CD14-positive monocyte (primary cell): ENCODE data around the gene RBP7. TPM values are rescaled to one million over a fixed set of nuclear protein-coding genes. Genes with fewer than 3 reads are reported as not detected.

Source experiments
- DNase-seq, 3 donors: peaks; one replicate each; pipeline ENCODE4 v3.0.0-alpha.2; 2011 to 2022
- H2AFZ ChIP-seq: 2 replicates; pipeline ENCODE4 v1.6.0; 2012; ENCODE audit warnings: mild to moderate bottlenecking, low read depth, low read length, inconsistent platforms; ENCODE audit not compliant: insufficient read depth, poor library complexity, severe bottlenecking
- H3K27ac ChIP-seq, 2 donors: 1 replicate in 1 of 2; 2 replicates in 1 of 2; pipeline ENCODE4 v1.5.1; 2012 to 2013; ENCODE audit warnings: low read length in 2 of 2, control low read depth in 1 of 2, inconsistent platforms in 1 of 2, low read depth in 1 of 2, mild to moderate bottlenecking in 1 of 2
- H3K27me3 ChIP-seq, 2 donors: one replicate each; pipeline versions ENCODE4 v1.6.0 to v1.6.1; 2011 to 2013; ENCODE audit warnings: low read length in 2 of 2; ENCODE audit not compliant: control insufficient read depth in 2 of 2, insufficient read depth in 2 of 2
- H3K36me3 ChIP-seq, 2 donors: replicated peaks in 1 of 2; 1 replicate in 1 of 2; 2 replicates in 1 of 2; pipeline versions ENCODE4 v1.5.1 to v1.6.1; 2012 to 2013; ENCODE audit warnings: low read length in 2 of 2, control low read depth in 1 of 2, inconsistent platforms in 1 of 2, mild to moderate bottlenecking in 1 of 2; ENCODE audit not compliant: insufficient read depth in 2 of 2, control insufficient read depth in 1 of 2
- H3K4me1 ChIP-seq, 2 donors: 1 replicate in 1 of 2; 2 replicates in 1 of 2; pipeline versions ENCODE4 v1.5.1 to v1.6.1; 2012 to 2013; ENCODE audit warnings: low read length in 2 of 2, control low read depth in 1 of 2, inconsistent platforms in 1 of 2, mild to moderate bottlenecking in 1 of 2, moderate library complexity in 1 of 2; ENCODE audit not compliant: insufficient read depth in 2 of 2, control insufficient read depth in 1 of 2
- H3K4me2 ChIP-seq: replicated peaks from 2 replicates; pipeline ENCODE3; 2012; ENCODE audit warnings: low read length, moderate library complexity, mild to moderate bottlenecking; ENCODE audit not compliant: poor library complexity, severe bottlenecking; ENCODE audit errors: extremely low read depth
- H3K4me3 ChIP-seq, 3 experiments: fragments of 200-600 bp in 1 of 3; sonication (generic) in 1 of 3; replicated peaks in 1 of 3; 1 replicate in 2 of 3; 2 replicates in 1 of 3; pipeline ENCODE4 v1.5.1; 2011 to 2013; ENCODE audit warnings: low read length in 3 of 3, mild to moderate bottlenecking in 3 of 3, control low read depth in 2 of 3, low read depth in 2 of 3, inconsistent platforms in 1 of 3, moderate library complexity in 1 of 3
- H3K79me2 ChIP-seq: 2 replicates; pipeline ENCODE4 v1.6.0; 2012; ENCODE audit warnings: mild to moderate bottlenecking, control low read depth, inconsistent platforms, low read length, moderate library complexity; ENCODE audit not compliant: insufficient read depth
- H3K9ac ChIP-seq: 2 replicates; pipeline ENCODE4 v1.6.0; 2017; ENCODE audit warnings: low read length, mild to moderate bottlenecking; ENCODE audit not compliant: insufficient read depth, poor library complexity, severe bottlenecking
- H3K9me3 ChIP-seq, 2 donors: replicated peaks in 1 of 2; 1 replicate in 1 of 2; 2 replicates in 1 of 2; pipeline versions ENCODE4 v1.5.1 to v1.6.1; 2012 to 2013; ENCODE audit warnings: low read length in 2 of 2, control low read depth in 1 of 2; ENCODE audit not compliant: control insufficient read depth in 1 of 2, insufficient read depth in 1 of 2
- H4K20me1 ChIP-seq: 2 replicates; pipeline ENCODE4 v1.6.0; 2012; ENCODE audit warnings: mild to moderate bottlenecking, low read length, control low read depth, moderate library complexity; ENCODE audit not compliant: insufficient read depth
- H3K27ac Mint-ChIP-seq, 7 donors: one replicate each; pipeline ENCODE4 v1.8.0; 2020; ENCODE audit warnings: mild to moderate bottlenecking in 7 of 7, mixed read lengths in 7 of 7, moderate library complexity in 6 of 7, inconsistent platforms in 2 of 7
- H3K27me3 Mint-ChIP-seq, 3 donors: one replicate each; pipeline ENCODE4 v1.8.0; 2021 to 2022; ENCODE audit warnings: low read depth in 3 of 3, mild to moderate bottlenecking in 3 of 3, mixed read lengths in 3 of 3, moderate library complexity in 3 of 3, inconsistent platforms in 1 of 3
- H3K36me3 Mint-ChIP-seq, 2 donors: one replicate each; pipeline ENCODE4 v1.8.0; 2020; ENCODE audit warnings: mixed read lengths in 2 of 2, inconsistent platforms in 1 of 2, mild to moderate bottlenecking in 1 of 2
- H3K4me1 Mint-ChIP-seq: one replicate; pipeline ENCODE4 v1.8.0; 2020; ENCODE audit warnings: mild to moderate bottlenecking, mixed read lengths
- H3K4me3 Mint-ChIP-seq, 2 donors: one replicate each; pipeline ENCODE4 v1.8.0; 2020; ENCODE audit warnings: mild to moderate bottlenecking in 2 of 2, mixed read lengths in 2 of 2, moderate library complexity in 1 of 2
- H3K9me3 Mint-ChIP-seq, 7 donors: one replicate each; pipeline ENCODE4 v1.8.0; 2020 to 2022; ENCODE audit warnings: mixed read lengths in 7 of 7, mild to moderate bottlenecking in 6 of 7, moderate library complexity in 6 of 7, inconsistent platforms in 2 of 7
- WGBS: methylation state at CpG from one replicate; pipeline ENCODE4 v1.1.5; 2013; ENCODE audit warnings: missing lambda C conversion rate; ENCODE audit not compliant: insufficient coverage; 5-methylcytosine and 5-hydroxymethylcytosine counted together
- intact Hi-C, 2 donors: fragments of 100-400 bp; cut with micrococcal nuclease; formaldehyde crosslinking; loops; one replicate each; pipeline versions ENCODE4 v1.15.0 to v1.15.1; 2023
- polyA plus RNA-seq, 3 donors: library from polyadenylated mRNA; depleted of rRNA in 1 of 3; unstranded in 2 of 3; stranded (reverse) in 1 of 3; fragments of 300-500 nt in 2 of 3; fragments of >200 nt in 1 of 3; fragmentation: Illumina TruSeq in 2 of 3; gene quantifications; 1 replicate in 2 of 3; 2 replicates in 1 of 3; pipeline ENCODE4 v1.2.3, GENCODE V29; 2012 to 2021
- TF ChIP-seq, protein P1 (sequence below): fragments of 200-600 bp; IDR thresholded peaks from one replicate; pipeline ENCODE4 v1.8.0; 2022; ENCODE audit warnings: antibody characterized with exemption, mild to moderate bottlenecking

The RBP7 gene
- polyA plus RNA-seq, 3 donors = 116 to 340 (median 306) TPM

DNA sequence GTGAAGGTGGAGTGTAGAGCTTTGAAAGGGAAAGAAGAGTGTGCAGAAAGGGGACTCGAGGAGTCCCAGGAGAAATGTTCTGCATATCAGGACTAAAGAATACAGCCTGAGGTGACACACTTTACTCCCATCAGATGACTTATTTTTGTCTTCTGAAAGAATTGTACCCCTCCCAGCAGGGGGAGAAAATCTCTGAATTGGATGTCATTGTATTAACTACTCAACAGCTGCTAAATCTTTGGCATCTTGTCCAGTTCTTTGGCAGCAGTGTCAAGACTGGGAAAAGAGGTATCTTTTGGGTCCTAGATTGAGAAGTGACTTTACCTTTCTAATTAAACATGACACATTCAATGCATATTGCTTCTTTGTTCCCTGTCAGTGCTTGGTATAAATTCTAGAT lies 54.6 kb downstream of the RBP7 start:
- H3K36me3 Mint-ChIP-seq = peaks cover 42 to 62% of the 10 kb centered on the region in 2 donors
- no peaks in the 10 kb centered on the region for H3K9me3 ChIP-seq
- intact Hi-C loops = no loop called here
- no peak overlapping the region for H3K4me3 Mint-ChIP-seq
- TF ChIP-seq, protein P1, sequence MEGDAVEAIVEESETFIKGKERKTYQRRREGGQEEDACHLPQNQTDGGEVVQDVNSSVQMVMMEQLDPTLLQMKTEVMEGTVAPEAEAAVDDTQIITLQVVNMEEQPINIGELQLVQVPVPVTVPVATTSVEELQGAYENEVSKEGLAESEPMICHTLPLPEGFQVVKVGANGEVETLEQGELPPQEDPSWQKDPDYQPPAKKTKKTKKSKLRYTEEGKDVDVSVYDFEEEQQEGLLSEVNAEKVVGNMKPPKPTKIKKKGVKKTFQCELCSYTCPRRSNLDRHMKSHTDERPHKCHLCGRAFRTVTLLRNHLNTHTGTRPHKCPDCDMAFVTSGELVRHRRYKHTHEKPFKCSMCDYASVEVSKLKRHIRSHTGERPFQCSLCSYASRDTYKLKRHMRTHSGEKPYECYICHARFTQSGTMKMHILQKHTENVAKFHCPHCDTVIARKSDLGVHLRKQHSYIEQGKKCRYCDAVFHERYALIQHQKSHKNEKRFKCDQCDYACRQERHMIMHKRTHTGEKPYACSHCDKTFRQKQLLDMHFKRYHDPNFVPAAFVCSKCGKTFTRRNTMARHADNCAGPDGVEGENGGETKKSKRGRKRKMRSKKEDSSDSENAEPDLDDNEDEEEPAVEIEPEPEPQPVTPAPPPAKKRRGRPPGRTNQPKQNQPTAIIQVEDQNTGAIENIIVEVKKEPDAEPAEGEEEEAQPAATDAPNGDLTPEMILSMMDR = no peak
- no peak overlapping the region for H3K27ac Mint-ChIP-seq
- peaks cover 86% of the 10 kb centered on the region for H3K79me2 ChIP-seq
- H3K27ac ChIP-seq = no peak overlapping the region
- H3K27me3 Mint-ChIP-seq = no peaks in the 10 kb centered on the region
- H3K4me1 Mint-ChIP-seq = peaks cover 15% of the 10 kb centered on the region
- no CpG with 5 or more reads among the region's 1 CpG for WGBS
- peaks cover 22 to 57% of the 10 kb centered on the region in 2 donors for H3K36me3 ChIP-seq
- no peak overlapping the region for H3K4me3 ChIP-seq
- peaks cover 87% of the 10 kb centered on the region for H4K20me1 ChIP-seq
- H3K27me3 ChIP-seq = no peaks in the 10 kb centered on the region
- H3K4me2 ChIP-seq = no peak overlapping the region
- DNase-seq = no peak
- H2AFZ ChIP-seq = no peak overlapping the region
- H3K9ac ChIP-seq = no peak overlapping the region
- peaks cover 0 to 2% (median 0%) of the 10 kb centered on the region in 7 donors for H3K9me3 Mint-ChIP-seq
- H3K4me1 ChIP-seq = peaks cover 11 to 16% of the 10 kb centered on the region in 2 donors

DNA sequence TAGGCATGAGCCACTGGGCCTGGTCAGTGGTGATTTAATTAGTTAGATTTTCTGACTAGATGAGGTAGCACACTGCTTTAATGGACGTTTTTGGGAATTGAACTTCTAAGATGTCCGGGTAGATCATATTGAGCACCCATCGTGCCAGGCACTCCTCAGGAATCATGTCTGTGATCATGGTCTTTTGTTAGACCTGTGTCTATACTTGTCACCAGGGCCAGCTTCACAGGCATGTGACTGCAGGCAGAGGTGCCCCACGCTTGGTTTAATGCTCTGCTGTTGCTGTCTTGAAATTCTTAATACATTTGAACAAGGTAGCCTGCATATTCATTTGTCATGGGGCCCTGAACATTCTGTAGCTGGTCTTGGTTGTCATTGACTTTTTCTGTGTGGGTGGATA lies 55.3 kb downstream of the RBP7 start:
- Mint-ChIP-seq H3K4me3 (no peak overlapping the region), H3K27me3 (no peaks in the 10 kb centered on the region), H3K36me3 (peaks cover 42 to 64% of the 10 kb centered on the region in 2 donors), H3K4me1 (peaks cover 16% of the 10 kb centered on the region), H3K9me3 (peaks cover 0 to 2% (median 0%) of the 10 kb centered on the region in 7 donors), H3K27ac (peak overlapping the region in 1 of 7 donors; percentile 16)
- no peak overlapping the region for H3K27ac ChIP-seq
- H3K79me2 ChIP-seq = peaks cover 86% of the 10 kb centered on the region
- 98% methylated on average over 4 of the region's 4 CpGs for WGBS
- DNase-seq = no peak
- no peaks in the 10 kb centered on the region for H3K9me3 ChIP-seq
- H2AFZ ChIP-seq = no peak overlapping the region
- H3K27me3 ChIP-seq = no peaks in the 10 kb centered on the region
- no peak overlapping the region for H3K9ac ChIP-seq
- peaks cover 16 to 20% of the 10 kb centered on the region in 2 donors for H3K4me1 ChIP-seq
- H3K4me3 ChIP-seq = no peak overlapping the region
- H3K4me2 ChIP-seq = no peak overlapping the region
- intact Hi-C loops = no loop called here
- peaks cover 22 to 53% of the 10 kb centered on the region in 2 donors for H3K36me3 ChIP-seq
- peaks cover 87% of the 10 kb centered on the region for H4K20me1 ChIP-seq
- TF ChIP-seq, protein P1 = no peak
